Natural killer cell (primary cell): ENCODE measurements around the gene SLC38A11. TPM values are rescaled to one million over a fixed set of nuclear protein-coding genes. Genes with fewer than 3 reads are reported as not detected.

Source experiments
- ATAC-seq, 3 donors: fragments of 150-1000 bp in 2 of 3; fragments of 200-7000 bp in 1 of 3; cut with Tn5 transposase; 1 replicate in 1 of 3; 2 replicates in 2 of 3; pipeline ENCODE4 v1.10.0; 2021; ENCODE audit warnings: mild to moderate bottlenecking in 2 of 3, moderate library complexity in 2 of 3
- DNase-seq, 2 donors: peaks; one replicate each; pipeline versions ENCODE4 v3.0.0 to v3.0.0-alpha.2; 2013 to 2021; ENCODE audit warnings: mixed read lengths in 1 of 2
- H3K27ac ChIP-seq: one replicate; pipeline ENCODE4 v1.5.1; 2013; ENCODE audit warnings: mild to moderate bottlenecking, low read length
- H3K27me3 ChIP-seq: one replicate; pipeline ENCODE4 v1.6.1; 2013; ENCODE audit warnings: low read length; ENCODE audit not compliant: control insufficient read depth, insufficient read depth
- H3K36me3 ChIP-seq: one replicate; pipeline ENCODE4 v1.6.1; 2013; ENCODE audit warnings: low read length; ENCODE audit not compliant: control insufficient read depth, insufficient read depth
- H3K4me1 ChIP-seq: one replicate; pipeline ENCODE4 v1.6.1; 2013; ENCODE audit warnings: low read length; ENCODE audit not compliant: control insufficient read depth, insufficient read depth
- H3K4me3 ChIP-seq: one replicate; pipeline ENCODE4 v1.5.1; 2013; ENCODE audit warnings: low read length
- H3K9me3 ChIP-seq: one replicate; pipeline ENCODE4 v1.6.1; 2013; ENCODE audit warnings: low read length; ENCODE audit not compliant: control insufficient read depth, insufficient read depth
- H3K27ac Mint-ChIP-seq, 2 donors: one replicate each; pipeline ENCODE4 v1.8.0; 2022; ENCODE audit warnings: mild to moderate bottlenecking in 2 of 2, mixed read lengths in 2 of 2, moderate library complexity in 1 of 2
- H3K27me3 Mint-ChIP-seq, 2 donors: one replicate each; pipeline ENCODE4 v1.8.0; 2022; ENCODE audit warnings: low read depth in 2 of 2, mixed read lengths in 2 of 2
- H3K36me3 Mint-ChIP-seq: one replicate; pipeline ENCODE4 v1.8.0; 2022; ENCODE audit warnings: mixed read lengths
- H3K4me1 Mint-ChIP-seq, 2 donors: one replicate each; pipeline ENCODE4 v1.8.0; 2022; ENCODE audit warnings: mixed read lengths in 2 of 2
- H3K4me3 Mint-ChIP-seq: one replicate; pipeline ENCODE4 v1.8.0; 2022; ENCODE audit warnings: mild to moderate bottlenecking, moderate library complexity, mixed read lengths
- H3K9me3 Mint-ChIP-seq, 2 donors: one replicate each; pipeline ENCODE4 v1.8.0; 2022; ENCODE audit warnings: mixed read lengths in 2 of 2
- WGBS: methylation state at CpG from one replicate; pipeline ENCODE4 v1.1.7; 2013; ENCODE audit warnings: missing lambda C conversion rate; ENCODE audit not compliant: insufficient coverage; 5-methylcytosine and 5-hydroxymethylcytosine counted together
- intact Hi-C: fragments of 100-400 bp; cut with micrococcal nuclease; formaldehyde crosslinking; loops from one replicate; pipeline ENCODE4 v1.14.2; 2022
- total RNA-seq, 4 donors: library from RNA; stranded (reverse); fragments of 120-200 nt in 1 of 4; gene quantifications; one replicate each; pipeline versions ENCODE4 v1.2.3 to v1.2.4, GENCODE V29; 2013 to 2022
- TF ChIP-seq, protein P1 (sequence below): fragments of 200-600 bp; IDR thresholded peaks from one replicate; pipeline ENCODE4 v1.8.0; 2022; ENCODE audit warnings: antibody characterized with exemption

Gene SLC38A11
- total RNA-seq, 3 donors from 2014 or later (not counting 1 experiment from before 2014, with no cell fraction given) = 0.66 TPM; not detected in 2

DNA sequence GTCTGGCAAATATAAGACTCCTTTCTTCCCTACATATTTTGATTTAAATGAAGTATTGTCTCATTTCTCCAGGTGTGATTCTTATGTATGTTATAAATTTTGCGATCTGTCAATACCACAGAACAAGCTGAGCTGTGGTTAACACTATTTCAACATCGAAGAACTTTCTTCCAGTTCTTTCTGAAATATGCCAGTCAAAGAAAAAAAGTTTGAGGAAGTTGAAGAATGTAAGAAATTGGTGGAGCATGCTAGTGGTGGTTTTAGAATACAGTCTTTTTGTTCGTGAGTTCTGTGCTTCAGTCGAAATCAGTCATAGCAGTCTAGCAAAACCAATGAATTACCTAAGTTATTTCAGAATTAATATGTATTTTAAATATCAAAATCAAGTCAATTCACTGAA, 105.1 kb downstream of the SLC38A11 start:
- no peaks in the 10 kb centered on the region for H3K36me3 ChIP-seq
- peaks cover 16 to 19% of the 10 kb centered on the region in 2 donors for H3K27me3 Mint-ChIP-seq
- no peak overlapping the region for H3K27ac ChIP-seq
- DNase-seq (no peak), ATAC-seq (no peak)
- no peaks in the 10 kb centered on the region for H3K9me3 Mint-ChIP-seq
- H3K4me1 ChIP-seq = no peaks in the 10 kb centered on the region
- intact Hi-C loops = no loop called here
- H3K27me3 ChIP-seq = no peaks in the 10 kb centered on the region
- H3K4me3 Mint-ChIP-seq = no peak overlapping the region
- H3K36me3 Mint-ChIP-seq = no peaks in the 10 kb centered on the region
- WGBS = 0% methylated on average over 1 of the region's 4 CpGs
- H3K4me1 Mint-ChIP-seq = no peaks in the 10 kb centered on the region
- no peak overlapping the region for H3K4me3 ChIP-seq
- TF ChIP-seq, protein P1, sequence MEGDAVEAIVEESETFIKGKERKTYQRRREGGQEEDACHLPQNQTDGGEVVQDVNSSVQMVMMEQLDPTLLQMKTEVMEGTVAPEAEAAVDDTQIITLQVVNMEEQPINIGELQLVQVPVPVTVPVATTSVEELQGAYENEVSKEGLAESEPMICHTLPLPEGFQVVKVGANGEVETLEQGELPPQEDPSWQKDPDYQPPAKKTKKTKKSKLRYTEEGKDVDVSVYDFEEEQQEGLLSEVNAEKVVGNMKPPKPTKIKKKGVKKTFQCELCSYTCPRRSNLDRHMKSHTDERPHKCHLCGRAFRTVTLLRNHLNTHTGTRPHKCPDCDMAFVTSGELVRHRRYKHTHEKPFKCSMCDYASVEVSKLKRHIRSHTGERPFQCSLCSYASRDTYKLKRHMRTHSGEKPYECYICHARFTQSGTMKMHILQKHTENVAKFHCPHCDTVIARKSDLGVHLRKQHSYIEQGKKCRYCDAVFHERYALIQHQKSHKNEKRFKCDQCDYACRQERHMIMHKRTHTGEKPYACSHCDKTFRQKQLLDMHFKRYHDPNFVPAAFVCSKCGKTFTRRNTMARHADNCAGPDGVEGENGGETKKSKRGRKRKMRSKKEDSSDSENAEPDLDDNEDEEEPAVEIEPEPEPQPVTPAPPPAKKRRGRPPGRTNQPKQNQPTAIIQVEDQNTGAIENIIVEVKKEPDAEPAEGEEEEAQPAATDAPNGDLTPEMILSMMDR = no peak
- H3K27ac Mint-ChIP-seq = no peak overlapping the region
- no peaks in the 10 kb centered on the region for H3K9me3 ChIP-seq

DNA sequence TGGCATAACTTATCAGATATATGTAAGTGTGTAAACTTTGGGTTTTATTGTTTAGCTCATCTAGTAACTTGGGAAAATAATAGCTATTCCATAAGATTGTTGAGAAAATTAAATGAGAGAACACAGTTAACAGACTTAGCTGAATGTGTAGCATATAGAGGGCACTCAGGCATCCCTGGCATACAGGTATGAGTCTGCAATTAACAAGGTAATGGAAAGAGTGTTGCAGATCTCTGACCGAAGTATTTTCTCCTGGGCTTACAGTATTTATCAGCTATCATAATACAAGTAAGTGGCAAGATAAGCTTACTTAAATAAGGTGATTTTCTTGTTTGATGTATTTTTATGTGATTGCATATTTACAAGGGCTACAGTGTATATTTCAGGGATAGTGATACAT, 105.8 kb downstream of the SLC38A11 start:
- TF ChIP-seq, protein P1 = no peak
- Histone ChIP-seq H3K4me1 (no peaks in the 10 kb centered on the region), H3K4me3 (no peak overlapping the region), H3K27ac (no peak overlapping the region), H3K36me3 (no peaks in the 10 kb centered on the region), H3K27me3 (peaks cover 2% of the 10 kb centered on the region), H3K9me3 (no peaks in the 10 kb centered on the region)
- H3K9me3 Mint-ChIP-seq = no peaks in the 10 kb centered on the region
- no peaks in the 10 kb centered on the region for H3K36me3 Mint-ChIP-seq
- H3K4me1 Mint-ChIP-seq = no peaks in the 10 kb centered on the region
- no peak for DNase-seq
- intact Hi-C loops = no loop called here
- no peak overlapping the region for H3K27ac Mint-ChIP-seq
- no CpG with 5 or more reads among the region's 1 CpG for WGBS
- no peak for ATAC-seq
- H3K4me3 Mint-ChIP-seq = no peak overlapping the region
- H3K27me3 Mint-ChIP-seq = peaks cover 19% of the 10 kb centered on the region in 2 donors

DNA sequence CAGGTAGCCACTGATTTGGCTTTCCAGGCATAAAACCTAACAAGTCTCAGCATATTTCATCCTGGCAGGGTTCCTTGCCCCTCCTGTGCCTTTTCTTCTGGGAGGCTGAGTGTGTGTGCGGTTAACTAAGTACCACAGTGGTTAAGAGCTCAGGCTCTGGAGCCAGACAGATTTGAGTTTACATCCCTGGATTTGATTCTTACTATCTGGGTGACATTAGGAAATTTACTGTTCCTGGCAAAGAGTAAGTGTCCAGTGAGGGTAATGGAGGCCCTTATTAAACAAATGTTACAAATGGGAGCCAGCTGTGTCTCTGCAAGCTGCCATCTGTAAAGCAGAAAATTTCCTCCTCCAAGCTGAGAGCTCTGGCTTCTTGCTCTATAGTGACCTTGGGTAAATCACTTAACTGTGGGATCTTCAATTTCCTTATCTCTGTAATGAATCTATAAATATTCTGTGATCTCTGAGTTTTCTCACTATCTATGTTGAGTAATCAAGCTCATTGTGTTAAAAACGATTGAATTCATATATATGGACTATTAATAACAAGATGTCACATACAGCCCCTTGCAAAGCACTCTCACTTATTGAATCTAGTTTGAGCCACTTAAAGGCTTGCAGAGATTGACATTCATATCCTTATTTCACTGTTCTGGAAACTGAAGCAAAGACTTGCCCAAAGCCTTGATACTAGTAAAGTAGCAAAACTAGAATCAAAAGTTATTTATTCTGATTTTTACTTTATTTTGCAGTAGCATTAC, 107.2 kb downstream of the SLC38A11 start:
- Mint-ChIP-seq H3K36me3 (no peaks in the 10 kb centered on the region), H3K27me3 (peaks cover 19 to 22% of the 10 kb centered on the region in 2 donors), H3K4me3 (no peak overlapping the region), H3K27ac (no peak overlapping the region), H3K4me1 (no peaks in the 10 kb centered on the region), H3K9me3 (no peaks in the 10 kb centered on the region)
- intact Hi-C loops = no loop called here
- ATAC-seq (no peak), DNase-seq (no peak)
- Histone ChIP-seq H3K9me3 (no peaks in the 10 kb centered on the region), H3K36me3 (no peaks in the 10 kb centered on the region), H3K27ac (no peak overlapping the region), H3K4me1 (no peaks in the 10 kb centered on the region), H3K27me3 (peaks cover 2% of the 10 kb centered on the region), H3K4me3 (no peak overlapping the region)
- TF ChIP-seq, protein P1 = no peak
- WGBS = 85% methylated on average over 1 of the region's 2 CpGs

DNA sequence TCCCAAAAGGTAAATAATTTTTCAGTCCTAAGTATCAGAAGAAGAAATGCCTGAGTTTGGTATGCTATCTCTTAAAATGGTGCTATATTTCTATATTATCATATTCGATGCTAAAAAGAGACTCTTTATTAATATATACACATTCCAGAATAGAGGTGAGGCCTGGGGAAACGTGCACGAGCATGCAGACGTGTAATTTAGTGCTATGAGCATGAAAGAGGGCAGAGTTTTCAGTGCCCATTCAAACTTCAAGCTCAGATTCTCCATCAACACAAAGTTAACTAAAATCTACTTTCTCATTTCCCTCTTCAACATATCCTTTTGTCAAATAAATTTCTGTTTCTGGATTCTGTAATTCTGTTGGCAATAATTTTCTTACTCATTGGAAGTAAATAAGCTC, 108.0 kb downstream of the SLC38A11 start:
- H3K27me3 Mint-ChIP-seq = peaks cover 15 to 22% of the 10 kb centered on the region in 2 donors
- WGBS = 100% methylated on average over 2 of the region's 4 CpGs
- DNase-seq (no peak), ATAC-seq (no peak)
- H3K9me3 ChIP-seq = no peaks in the 10 kb centered on the region
- H3K4me3 Mint-ChIP-seq = no peak overlapping the region
- H3K4me3 ChIP-seq = no peak overlapping the region
- H3K36me3 ChIP-seq = no peaks in the 10 kb centered on the region
- no peak overlapping the region for H3K27ac Mint-ChIP-seq
- H3K4me1 Mint-ChIP-seq = no peaks in the 10 kb centered on the region
- H3K27ac ChIP-seq = no peak overlapping the region
- no peaks in the 10 kb centered on the region for H3K36me3 Mint-ChIP-seq
- peaks cover under 1% of the 10 kb centered on the region for H3K4me1 ChIP-seq
- TF ChIP-seq, protein P1 = no peak
- no peaks in the 10 kb centered on the region for H3K9me3 Mint-ChIP-seq
- intact Hi-C loops = no loop called here
- peaks cover 4% of the 10 kb centered on the region for H3K27me3 ChIP-seq
